K562 (cell line): Measurements from ENCODE around the gene GLMP. TPM values are rescaled to one million over a fixed set of nuclear protein-coding genes. Genes with fewer than 3 reads are reported as not detected.

Source experiments
- KDM1A ChIP-seq, 2 experiments: fragments of 450-650 bp; IDR thresholded peaks; 2 replicates each; pipeline ENCODE4 v1.6.1; 2016; ENCODE audit warnings: mild to moderate bottlenecking in 2 of 2
- NFXL1 ChIP-seq: fragments of 450-650 bp; formaldehyde crosslinking; IDR thresholded peaks from 2 replicates; pipeline ENCODE4 v1.4.0; 2021; ENCODE audit warnings: mild to moderate bottlenecking
- PHF21A ChIP-seq: fragments of 450-650 bp; IDR thresholded peaks from 2 replicates; pipeline ENCODE4 v1.6.1; 2017; ENCODE audit warnings: low read depth, borderline replicate concordance
- RFX5 ChIP-seq: IDR thresholded peaks from 2 replicates; pipeline ENCODE4 v1.6.1; 2011; ENCODE audit warnings: low read depth, mild to moderate bottlenecking, improper control_type of control experiment, low read length
- SRSF3 ChIP-seq: fragments of 200-400 bp; formaldehyde crosslinking; IDR thresholded peaks from 2 replicates; pipeline ENCODE4 v1.6.1; 2016; ENCODE audit warnings: mild to moderate bottlenecking, low read length, moderate library complexity; ENCODE audit not compliant: insufficient read depth
- SRSF9 ChIP-seq: fragments of 200-400 bp; formaldehyde crosslinking; IDR thresholded peaks from 2 replicates; pipeline ENCODE4 v1.6.1; 2017; ENCODE audit warnings: low read depth, low read length, borderline replicate concordance
- ZNF197 ChIP-seq: fragments of 200-800 bp; sonication (Bioruptor generic); IDR thresholded peaks from 2 replicates; pipeline ENCODE4 v1.6.1; 2016; ENCODE audit warnings: low read depth, missing genetic modification characterization, missing compliant biosample characterization
- ZNF224 ChIP-seq: sonication (generic); formaldehyde crosslinking; IDR thresholded peaks from 2 replicates; pipeline ENCODE4 v1.8.0; 2022; ENCODE audit warnings: mild to moderate bottlenecking, missing genetic modification reagents
- ZNF263 ChIP-seq: sonication (generic); formaldehyde crosslinking; IDR thresholded peaks from 2 replicates; pipeline ENCODE4 v1.8.0; 2022; ENCODE audit warnings: mild to moderate bottlenecking, missing genetic modification reagents, borderline replicate concordance
- polyA plus RNA-seq, 8 experiments: library from polyadenylated mRNA; depleted of rRNA in 4 of 8; stranded (reverse) in 5 of 8; unstranded in 3 of 8; fragments of >200 nt; fragmentation: Nextera tagmentation in 2 of 8; fragmentation: Illumina TruSeq in 1 of 8; extraction: Ambion mirVana in 2 of 8; extraction: Trizol in 1 of 8; gene quantifications; 2 replicates each; pipeline versions ENCODE4 v1.2.1 to v1.2.3, GENCODE V29; 2011 to 2014; ENCODE audit warnings: inconsistent platforms in 1 of 8, missing spikeins in 1 of 8
- total RNA-seq, 7 experiments: library from RNA; depleted of rRNA in 6 of 7; stranded (reverse); fragments of >200 nt in 6 of 7; fragmentation: Illumina TruSeq in 2 of 7; extraction: Trizol in 2 of 7; gene quantifications; 2 replicates each; pipeline versions ENCODE4 v1.2.1 to v1.2.3, GENCODE V29; 2011 to 2021; ENCODE audit warnings: low replicate concordance in 1 of 7
- TF ChIP-seq, protein P1 (sequence below): sonication (generic); formaldehyde crosslinking; IDR thresholded peaks from 2 replicates; pipeline ENCODE4 v1.8.1; 2023; ENCODE audit warnings: mild to moderate bottlenecking, missing genetic modification reagents
- TF ChIP-seq, protein P2 (sequence below): fragments of 450-650 bp; IDR thresholded peaks from 2 replicates; pipeline ENCODE4 v1.6.1; 2016; ENCODE audit warnings: antibody characterized with exemption
- TF ChIP-seq, protein P3 (sequence below): fragments of 450-650 bp; IDR thresholded peaks from 2 replicates; pipeline ENCODE4 v1.6.1; 2014; ENCODE audit warnings: low read depth, mild to moderate bottlenecking, moderate library complexity, borderline replicate concordance
- TF ChIP-seq, protein P4 (sequence below): fragments of 250-450 bp; sonication (Bioruptor Pico); IDR thresholded peaks from 2 replicates; pipeline ENCODE4 v1.5.0; 2020; ENCODE audit warnings: mild to moderate bottlenecking, borderline replicate concordance
- TF ChIP-seq, protein P5 (sequence below): fragments of 450-650 bp; IDR thresholded peaks from 2 replicates; pipeline ENCODE4 v1.7.1; 2018; ENCODE audit warnings: mild to moderate bottlenecking, low read depth; ENCODE audit not compliant: partially characterized antibody

The GLMP gene
- total and polyA plus RNA-seq, 9 of the 15 experiments (the other 6 are each of a cell fraction or from before 2014, with no cell fraction given) = 8.3 to 28.2 (median 22.4) TPM

DNA sequence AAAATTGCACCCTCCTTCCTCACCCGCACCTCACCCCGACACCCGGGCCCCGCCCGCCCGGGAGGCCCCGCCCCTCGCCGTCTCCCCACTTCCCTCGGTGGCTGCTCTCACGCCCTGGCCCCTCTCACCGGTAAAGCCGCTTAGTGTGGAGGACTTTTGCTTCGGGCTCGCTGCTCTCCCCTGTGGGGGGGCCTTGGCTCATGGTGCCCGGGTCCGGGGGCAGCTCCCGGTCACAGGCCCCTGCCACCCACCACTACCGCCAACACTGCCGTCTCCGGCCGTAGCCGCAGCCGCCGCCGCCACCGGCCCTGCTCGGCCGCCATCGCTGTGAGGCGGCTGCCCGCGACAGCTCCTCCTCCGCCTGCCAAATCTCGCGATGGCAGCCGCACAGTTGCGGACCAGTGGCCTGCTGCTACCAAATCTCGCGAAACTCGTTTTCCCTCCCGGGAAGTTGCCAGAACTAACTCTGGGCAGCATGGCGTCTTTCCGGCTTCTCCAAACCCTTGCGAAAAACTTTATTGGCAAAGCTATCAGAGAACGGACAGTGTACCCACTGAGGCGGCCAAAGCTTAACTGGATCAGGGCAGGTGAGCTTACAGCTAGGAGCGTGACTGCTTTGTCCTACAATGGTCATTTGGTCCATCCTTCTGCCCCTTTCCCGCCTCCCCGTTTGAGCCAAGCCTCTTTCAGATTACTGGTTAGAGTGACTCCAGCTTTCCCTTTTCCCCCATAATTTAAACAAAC, 12.8 kb downstream of the GLMP start, which contains the start of gene SMG5 (continued):
- TF ChIP-seq, protein P1, sequence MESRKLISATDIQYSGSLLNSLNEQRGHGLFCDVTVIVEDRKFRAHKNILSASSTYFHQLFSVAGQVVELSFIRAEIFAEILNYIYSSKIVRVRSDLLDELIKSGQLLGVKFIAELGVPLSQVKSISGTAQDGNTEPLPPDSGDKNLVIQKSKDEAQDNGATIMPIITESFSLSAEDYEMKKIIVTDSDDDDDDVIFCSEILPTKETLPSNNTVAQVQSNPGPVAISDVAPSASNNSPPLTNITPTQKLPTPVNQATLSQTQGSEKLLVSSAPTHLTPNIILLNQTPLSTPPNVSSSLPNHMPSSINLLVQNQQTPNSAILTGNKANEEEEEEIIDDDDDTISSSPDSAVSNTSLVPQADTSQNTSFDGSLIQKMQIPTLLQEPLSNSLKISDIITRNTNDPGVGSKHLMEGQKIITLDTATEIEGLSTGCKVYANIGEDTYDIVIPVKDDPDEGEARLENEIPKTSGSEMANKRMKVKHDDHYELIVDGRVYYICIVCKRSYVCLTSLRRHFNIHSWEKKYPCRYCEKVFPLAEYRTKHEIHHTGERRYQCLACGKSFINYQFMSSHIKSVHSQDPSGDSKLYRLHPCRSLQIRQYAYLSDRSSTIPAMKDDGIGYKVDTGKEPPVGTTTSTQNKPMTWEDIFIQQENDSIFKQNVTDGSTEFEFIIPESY (CRISPR knock-in tag) = peak; percentile 57
- TF ChIP-seq ZNF197 (CRISPR knock-in tag) (no peak), NFXL1 (CRISPR knock-in tag) (no peak), RFX5 (no peak), PHF21A (no peak), KDM1A (IDR thresholded peaks at IDR 0.05) (no peak), ZNF263 (CRISPR knock-in tag) (no peak), SRSF3 (no peak), SRSF9 (no peak), ZNF224 (CRISPR knock-in tag) (no peak)
- TF ChIP-seq, protein P2, sequence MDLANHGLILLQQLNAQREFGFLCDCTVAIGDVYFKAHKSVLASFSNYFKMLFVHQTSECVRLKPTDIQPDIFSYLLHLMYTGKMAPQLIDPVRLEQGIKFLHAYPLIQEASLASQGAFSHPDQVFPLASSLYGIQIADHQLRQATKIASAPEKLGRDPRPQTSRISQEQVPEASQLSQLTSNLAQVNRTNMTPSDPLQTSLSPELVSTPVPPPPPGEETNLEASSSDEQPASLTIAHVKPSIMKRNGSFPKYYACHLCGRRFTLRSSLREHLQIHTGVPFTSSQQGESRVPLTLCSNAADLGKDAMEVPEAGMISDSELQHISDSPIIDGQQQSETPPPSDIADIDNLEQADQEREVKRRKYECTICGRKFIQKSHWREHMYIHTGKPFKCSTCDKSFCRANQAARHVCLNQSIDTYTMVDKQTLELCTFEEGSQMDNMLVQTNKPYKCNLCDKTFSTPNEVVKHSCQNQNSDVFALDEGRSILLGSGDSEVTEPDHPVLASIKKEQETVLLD = no peak
- TF ChIP-seq, protein P3, sequence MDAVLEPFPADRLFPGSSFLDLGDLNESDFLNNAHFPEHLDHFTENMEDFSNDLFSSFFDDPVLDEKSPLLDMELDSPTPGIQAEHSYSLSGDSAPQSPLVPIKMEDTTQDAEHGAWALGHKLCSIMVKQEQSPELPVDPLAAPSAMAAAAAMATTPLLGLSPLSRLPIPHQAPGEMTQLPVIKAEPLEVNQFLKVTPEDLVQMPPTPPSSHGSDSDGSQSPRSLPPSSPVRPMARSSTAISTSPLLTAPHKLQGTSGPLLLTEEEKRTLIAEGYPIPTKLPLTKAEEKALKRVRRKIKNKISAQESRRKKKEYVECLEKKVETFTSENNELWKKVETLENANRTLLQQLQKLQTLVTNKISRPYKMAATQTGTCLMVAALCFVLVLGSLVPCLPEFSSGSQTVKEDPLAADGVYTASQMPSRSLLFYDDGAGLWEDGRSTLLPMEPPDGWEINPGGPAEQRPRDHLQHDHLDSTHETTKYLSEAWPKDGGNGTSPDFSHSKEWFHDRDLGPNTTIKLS = peak; percentile 96
- TF ChIP-seq, protein P4, sequence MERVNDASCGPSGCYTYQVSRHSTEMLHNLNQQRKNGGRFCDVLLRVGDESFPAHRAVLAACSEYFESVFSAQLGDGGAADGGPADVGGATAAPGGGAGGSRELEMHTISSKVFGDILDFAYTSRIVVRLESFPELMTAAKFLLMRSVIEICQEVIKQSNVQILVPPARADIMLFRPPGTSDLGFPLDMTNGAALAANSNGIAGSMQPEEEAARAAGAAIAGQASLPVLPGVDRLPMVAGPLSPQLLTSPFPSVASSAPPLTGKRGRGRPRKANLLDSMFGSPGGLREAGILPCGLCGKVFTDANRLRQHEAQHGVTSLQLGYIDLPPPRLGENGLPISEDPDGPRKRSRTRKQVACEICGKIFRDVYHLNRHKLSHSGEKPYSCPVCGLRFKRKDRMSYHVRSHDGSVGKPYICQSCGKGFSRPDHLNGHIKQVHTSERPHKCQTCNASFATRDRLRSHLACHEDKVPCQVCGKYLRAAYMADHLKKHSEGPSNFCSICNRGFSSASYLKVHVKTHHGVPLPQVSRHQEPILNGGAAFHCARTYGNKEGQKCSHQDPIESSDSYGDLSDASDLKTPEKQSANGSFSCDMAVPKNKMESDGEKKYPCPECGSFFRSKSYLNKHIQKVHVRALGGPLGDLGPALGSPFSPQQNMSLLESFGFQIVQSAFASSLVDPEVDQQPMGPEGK (CRISPR knock-in tag) = no peak
- TF ChIP-seq, protein P5, sequence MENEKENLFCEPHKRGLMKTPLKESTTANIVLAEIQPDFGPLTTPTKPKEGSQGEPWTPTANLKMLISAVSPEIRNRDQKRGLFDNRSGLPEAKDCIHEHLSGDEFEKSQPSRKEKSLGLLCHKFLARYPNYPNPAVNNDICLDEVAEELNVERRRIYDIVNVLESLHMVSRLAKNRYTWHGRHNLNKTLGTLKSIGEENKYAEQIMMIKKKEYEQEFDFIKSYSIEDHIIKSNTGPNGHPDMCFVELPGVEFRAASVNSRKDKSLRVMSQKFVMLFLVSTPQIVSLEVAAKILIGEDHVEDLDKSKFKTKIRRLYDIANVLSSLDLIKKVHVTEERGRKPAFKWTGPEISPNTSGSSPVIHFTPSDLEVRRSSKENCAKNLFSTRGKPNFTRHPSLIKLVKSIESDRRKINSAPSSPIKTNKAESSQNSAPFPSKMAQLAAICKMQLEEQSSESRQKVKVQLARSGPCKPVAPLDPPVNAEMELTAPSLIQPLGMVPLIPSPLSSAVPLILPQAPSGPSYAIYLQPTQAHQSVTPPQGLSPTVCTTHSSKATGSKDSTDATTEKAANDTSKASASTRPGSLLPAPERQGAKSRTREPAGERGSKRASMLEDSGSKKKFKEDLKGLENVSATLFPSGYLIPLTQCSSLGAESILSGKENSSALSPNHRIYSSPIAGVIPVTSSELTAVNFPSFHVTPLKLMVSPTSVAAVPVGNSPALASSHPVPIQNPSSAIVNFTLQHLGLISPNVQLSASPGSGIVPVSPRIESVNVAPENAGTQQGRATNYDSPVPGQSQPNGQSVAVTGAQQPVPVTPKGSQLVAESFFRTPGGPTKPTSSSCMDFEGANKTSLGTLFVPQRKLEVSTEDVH = peak; percentile 79
